ENCODE data around the gene DLG2.

DLG2 gene

DNA sequence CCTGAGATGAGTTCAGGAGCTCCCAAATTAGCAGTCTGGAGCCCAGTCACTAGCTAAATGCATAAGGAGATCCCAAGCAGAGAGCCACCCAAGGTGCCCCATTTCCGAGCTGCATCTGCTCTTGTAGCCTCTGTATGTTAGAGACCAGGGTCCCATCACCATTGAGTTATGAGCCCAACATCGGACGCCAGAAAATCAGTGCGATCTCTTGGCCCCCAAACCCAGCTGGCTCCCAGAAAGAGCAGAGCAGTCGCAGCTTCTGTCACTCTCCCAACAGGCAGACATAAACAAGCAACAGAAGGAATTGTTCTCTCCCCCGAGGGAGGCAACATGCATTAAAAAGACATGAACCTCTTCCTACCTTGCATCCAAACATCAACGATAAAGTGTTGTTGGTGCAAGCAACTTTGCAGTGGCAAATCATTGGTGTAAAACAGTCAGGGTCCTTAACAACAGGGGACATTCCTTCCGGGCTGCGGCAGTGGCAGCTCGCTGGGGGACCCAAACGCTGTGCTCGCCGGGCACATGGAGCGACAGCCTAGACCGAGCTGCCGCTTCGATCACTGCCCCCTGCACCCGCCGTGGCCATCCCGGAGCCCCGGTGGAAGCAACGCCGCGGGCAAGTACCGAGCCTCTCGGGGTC lies 907.1 kb downstream of the DLG2 start:
- DNase-seq: peak; percentile 16

DNA sequence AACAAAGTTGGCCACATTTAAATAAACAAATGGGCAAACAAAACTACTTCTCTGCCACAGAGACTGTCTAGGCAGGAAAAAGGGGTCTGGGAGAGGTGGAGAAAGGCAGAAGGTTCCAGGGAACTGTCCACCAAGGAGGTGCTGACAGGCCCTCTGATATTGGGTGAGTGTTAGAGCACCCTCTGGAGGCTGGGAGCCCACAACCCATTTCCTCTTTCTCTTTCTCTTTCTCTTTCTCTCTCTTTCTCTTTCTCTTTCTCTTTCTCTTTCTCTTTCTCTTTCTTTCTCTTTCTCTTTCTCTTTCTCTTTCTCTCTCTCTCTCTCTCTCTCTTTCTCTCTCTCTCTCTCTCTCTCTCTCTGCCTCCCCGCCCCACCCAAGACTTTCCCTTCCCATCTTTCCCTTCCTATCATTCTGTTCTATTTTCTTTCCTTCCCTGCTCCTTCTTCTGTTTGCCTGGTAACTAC lies 912.8 kb downstream of the DLG2 start:
- peak; percentile 43 for DNase-seq

DNA sequence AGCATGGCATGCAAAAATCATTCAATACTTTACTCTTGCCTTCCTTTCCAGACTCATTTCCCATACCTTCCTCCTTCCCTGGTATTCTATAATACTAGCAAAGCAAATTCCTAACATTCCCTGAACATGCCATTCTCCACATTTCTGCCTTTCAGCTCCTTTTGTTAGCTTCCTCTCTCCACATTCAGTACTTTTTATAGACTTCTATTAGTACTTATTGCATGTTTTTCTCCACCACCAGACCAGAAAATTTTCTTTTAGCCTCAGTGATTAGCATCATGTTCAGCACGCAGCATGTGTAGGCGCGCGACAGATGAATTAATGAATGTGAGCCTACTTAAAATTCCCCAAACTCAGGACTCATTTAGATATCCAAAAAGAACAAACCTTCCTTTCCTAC lies 935.3 kb downstream of the DLG2 start:
- no peak for DNase-seq

DNA sequence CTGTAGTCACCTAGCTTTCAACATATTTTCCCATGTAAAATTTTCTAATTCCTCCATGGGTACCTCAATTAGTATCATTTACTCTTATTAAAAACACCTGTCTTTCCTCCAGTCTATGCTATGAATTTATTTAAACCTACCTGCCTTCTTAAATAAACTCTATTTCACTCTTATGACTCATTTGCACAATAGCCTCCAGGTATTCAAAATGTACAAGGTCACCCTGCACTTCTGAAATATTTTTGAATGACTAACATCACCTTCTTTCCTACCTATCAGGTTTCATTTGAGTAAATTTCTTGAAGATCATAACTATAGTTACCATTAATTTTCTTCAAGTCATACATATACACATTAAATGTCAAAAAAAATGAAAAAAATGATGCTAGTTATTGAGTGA lies 939.7 kb downstream of the DLG2 start:
- no peak for DNase-seq

DNA sequence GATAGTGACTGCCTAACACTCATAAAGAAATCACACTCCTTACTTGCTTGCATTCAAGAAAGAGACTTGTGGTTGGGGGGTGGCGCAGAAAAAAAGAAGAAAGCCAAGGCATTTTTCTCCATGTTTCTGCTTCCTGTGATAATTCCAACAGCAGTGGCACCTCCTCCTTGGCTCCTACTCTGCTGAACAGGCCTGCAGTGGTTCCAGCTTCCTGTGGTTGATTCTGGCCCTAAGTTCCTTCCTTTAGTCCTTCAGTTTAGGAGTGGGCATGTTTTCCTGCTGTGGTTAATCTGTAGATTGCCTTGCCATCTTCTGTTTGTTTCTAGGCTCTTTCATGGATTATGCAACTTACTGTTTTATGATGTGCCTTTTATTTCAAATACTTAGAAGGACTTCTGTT lies 940.4 kb downstream of the DLG2 start:
- DNase-seq: no peak

DNA sequence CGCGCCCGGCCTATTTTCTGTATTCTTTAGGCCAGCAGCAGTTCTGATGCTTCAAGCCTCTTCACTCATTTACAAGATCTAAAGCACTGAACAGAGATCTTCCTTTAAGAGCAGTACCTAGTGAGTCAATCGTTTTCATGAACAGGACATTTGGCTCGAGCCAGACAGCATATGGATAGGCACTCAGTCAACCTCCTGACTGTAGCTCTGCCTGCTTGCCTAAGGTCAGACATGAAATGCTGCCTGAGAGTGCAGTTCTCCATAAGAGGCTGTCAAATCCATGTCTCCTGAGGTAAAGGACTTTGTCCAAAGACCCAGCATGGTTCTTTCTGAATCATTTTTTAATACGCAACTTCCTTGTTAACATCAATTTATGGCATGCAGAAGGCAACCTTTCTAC lies 941.2 kb downstream of the DLG2 start:
- no peak for DNase-seq

DNA sequence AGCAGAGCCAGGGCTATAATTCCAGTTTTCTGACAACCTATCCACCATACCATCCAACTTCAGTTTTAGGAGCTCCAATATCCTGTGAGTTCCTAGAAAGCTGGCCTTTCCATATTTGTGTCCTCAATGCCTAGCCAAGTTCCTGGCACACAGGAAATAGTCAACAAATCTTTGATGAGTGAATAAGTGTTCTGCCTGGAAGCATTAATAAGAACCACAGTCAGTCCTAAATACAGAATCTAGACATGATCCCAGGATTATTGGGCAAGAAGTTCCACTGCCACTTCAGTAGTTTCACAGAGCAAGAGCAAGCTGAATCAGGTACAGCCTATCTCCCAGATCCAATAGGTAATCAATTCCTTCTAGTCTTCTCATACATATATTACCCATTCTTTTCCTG lies 942.0 kb downstream of the DLG2 start:
- no peak for DNase-seq

DNA sequence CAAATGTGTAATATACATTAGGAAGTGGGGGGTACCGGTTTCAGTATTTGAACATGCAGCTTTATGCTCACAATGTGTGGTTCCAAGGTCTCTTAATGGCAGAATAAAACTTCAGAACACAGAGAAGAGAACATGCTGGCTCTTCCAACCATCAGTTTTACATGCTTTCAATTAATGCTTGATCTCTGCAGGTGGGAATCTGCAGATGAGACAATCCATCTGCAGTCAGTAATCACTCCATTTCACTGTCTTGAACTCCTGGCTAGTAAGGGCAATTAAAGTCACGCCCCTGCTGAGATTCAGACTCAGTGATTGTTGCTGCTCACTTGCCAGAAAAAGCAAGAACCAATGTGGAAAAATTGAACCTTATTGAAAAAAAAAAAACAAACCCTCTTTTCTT lies 945.7 kb downstream of the DLG2 start:
- DNase-seq: peak; percentile 21

DNA sequence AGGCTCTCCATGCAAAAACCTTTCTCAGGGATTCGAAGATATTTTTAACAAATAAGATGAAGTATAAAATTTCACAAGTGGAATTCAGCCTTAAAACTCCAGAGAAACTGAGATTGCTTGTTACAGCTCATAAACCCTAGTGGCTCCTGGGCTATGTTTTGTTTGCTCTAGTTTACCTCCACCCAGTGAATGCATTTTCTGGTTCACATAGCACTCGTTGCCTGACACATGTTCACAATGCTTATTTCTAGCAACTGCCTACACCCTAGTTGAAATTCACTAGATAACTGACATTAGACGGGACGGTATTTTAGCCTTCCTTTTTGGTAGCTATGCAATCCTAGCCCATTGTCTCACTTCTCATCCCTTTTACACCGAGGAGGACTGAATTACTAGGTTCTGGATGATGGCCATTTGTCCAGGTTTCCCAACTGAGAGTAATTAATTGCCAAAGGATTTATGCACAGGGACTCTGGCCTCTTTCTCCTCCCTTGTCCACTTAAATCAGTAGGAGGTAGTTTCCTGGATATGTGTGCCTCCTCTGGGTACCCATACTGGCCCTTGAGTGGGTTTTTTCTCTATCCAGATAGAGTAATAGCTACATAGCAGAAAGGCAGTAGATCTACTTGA lies 951.6 kb downstream of the DLG2 start:
- peak; percentile 8 for DNase-seq

DNA sequence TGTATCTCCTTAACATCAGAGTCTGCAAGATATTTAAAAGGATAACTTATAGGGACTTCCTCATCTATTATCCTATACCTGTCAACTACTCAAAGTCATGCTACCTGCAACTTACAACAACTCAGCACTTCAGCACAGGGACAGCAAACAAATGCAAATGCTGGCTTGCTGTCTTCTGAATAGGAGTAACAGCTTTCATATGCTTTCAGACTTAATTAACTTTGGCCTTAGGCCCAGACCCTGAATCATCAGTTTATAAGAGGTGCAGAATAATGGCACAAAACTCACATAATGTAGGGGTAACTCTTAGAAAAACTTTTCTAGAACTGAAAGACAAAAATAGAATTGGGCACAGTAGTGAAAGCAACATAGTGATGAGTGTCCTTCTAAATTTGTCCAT lies 953.4 kb downstream of the DLG2 start:
- DNase-seq: peak; percentile 61

DNA sequence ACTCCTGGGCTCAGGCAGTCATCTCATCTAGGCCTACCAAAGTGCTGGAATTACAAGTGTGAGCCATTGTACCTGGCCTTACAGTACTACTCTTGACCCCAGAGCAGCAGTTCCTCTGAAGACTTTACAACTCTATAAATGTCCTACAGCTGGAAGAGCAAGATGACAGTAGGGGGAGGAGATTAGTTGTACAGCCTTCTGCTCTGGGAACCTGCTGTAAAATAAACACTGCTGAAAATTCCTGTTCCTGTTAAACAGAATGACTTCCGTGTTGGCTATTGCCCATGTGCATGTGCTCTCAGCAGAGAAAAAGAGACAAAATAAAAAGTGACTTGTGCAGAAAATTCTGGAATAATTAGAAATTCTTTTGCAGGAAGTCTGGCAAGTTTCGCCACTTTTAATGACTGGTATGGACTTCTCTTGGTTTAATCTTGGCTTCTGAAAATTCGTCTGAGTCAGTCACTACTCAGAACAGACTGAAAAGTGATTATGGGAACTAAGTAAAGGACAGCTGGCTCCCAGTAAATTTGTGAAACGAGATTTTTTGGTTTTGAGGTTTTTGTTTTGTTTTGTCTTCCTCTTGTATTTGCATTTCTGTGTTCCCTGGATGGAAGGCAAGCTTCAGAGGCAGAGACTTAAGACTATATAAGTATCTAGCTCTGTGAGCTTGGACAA lies 955.7 kb downstream of the DLG2 start:
- DNase-seq: no peak

DNA sequence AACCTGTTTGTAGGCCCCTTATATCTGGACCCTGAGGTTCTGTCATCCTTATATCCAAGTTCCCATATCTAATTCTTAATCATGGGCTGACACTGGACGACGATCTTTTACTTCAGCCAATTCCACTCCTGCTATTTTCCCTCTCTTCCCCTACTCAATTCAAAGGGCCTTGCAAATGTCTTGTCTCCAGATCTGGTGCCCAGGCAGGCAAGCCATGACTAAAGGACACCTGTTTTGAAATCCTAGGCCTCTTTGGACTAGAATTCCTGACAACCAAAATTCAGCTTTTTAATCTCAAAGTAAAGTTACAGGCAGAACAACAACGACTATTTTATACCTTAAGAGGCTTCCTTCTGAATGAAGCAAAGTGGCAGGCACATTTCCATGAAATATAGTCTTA lies 963.4 kb downstream of the DLG2 start:
- no peak for DNase-seq

DNA sequence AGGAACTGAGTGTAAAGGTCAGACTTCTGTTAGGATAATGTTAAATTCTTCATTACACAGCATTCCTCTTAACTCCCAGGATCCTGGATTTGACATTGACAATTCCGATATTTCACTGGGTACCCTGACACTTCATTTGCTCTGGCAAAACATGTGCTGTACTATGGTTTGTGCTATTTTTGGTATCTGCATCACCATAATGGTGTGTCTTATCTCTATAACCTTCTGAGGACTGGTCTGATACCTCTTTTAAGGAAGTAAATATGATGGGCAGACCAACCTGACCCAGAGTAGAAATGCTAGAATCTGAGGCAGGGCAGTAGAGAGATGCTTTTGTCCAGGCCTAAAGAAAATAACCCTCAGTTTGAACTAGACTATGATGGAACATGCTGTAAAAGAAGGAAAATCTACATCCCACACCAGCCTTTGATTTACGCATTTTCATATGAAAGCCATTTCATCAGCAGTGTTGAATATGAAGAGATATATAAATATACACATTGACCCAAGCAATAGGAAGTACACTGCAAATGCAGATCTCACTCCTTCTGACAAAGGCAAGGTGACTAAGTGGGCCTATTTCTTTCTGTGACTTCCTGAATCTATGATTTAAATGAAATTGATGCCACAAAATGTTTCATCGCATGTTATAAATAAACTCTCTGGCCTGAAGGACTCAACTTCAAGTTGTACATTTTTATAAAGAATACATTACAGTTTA lies 966.7 kb downstream of the DLG2 start:
- DNase-seq: no peak

DNA sequence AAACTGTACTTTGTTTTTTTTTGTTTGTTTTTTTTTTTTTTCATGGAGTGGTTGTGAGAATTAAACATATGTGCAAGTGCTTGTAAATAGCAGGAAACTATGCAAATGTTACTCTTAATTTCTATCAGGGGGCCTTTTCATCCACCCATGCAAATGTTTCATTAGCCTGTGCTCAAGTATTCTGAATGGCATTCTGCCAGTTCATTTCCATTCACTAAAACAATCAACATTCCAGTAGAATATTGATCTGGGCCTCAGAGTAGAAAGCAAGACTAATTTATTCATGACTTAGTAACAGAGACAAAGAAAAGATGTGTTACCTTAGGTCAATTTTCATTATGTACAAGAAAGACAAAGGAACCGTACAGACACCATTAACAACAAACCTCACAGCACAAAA lies 971.4 kb downstream of the DLG2 start:
- DNase-seq: no peak

DNA sequence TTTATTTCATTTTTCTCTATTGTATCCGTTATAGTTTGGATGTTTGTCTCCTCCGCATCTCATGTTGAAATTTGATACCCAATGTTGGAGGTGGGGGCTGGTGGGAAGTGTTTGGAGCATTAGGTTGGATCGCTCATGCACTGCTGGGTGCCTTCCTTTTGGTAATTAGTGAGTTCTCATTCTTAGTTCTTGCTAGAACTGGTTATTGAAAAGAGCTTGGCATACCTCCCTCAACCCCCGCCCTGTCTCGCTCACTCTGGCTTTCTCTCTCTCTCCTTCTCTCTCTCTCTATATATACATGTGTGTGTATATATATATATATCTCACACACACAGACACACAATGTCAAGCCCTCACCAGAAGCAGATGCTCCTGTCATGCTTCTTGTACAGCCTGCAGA lies 978.7 kb downstream of the DLG2 start:
- peak; percentile 20 for DNase-seq

DNA sequence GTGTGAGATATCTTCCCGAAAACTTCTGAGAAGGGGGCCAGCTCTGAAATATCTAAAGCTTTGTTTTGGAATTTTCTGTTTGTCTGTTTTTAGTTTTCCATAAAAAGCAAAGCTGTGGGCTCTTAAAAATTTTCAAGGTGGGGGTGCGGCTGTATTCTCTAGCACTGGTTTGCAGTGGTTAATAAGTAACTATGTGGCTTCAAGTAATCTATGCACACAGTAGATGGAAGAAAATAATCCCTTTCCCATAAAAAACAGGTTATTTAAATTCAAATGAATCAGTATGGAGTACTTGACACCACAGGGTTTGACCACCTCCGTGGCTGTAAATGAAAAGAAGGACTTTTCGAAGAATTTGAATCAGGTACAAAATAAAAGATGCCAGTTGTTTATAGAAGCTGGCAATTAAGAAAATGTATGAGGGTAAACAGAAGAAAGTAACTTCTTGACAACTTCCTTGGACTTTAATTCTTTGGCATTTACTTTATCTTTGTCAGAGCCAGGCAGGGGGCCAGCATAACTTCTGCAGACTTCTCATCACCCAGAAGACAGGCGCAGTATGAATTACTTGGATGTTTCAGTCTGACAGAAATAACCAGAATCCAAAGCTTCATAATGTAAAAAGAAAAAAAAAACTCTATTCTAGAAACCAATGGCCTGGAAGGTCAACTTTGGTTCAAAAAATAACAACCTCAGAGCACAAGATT lies 981.0 kb downstream of the DLG2 start:
- DNase-seq: no peak

DNA sequence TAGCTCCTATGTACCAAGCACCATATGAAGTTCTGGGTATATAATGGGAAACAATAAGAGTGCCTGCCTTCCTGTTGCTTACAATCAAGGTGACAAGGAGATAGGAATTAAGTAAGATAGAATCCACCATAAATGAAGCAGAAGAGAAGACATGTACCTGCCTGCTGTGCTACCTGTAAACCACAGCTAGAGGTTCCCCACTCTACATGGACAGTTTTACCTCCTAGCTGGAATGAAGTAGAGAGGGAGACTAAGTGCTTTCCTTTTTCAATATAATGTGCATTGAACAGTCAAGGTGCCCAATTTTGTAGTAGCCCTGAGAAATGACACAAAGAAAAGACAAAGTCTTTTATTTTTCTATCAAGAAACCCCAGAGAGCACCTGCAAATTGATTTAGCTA lies 984.6 kb downstream of the DLG2 start:
- DNase-seq: no peak

DNA sequence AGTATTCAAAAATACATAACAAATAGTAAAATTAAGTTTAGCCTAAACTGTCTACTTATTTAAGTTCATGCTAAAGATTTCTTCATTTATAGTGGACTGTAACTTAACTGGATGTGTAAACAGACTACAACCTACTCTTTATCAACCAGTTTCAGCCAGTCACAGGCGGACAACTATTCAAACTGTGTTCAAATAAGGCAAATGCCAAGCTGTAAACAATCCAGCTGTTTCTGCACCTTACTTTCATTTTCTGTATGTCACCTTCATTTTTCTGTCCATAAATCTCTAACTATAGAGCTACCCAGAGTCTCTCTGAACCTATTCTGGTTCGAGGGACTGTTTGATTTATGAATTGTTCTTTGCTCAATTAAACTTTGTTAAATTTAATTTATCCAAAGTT lies 992.8 kb downstream of the DLG2 start:
- DNase-seq: no peak

DNA sequence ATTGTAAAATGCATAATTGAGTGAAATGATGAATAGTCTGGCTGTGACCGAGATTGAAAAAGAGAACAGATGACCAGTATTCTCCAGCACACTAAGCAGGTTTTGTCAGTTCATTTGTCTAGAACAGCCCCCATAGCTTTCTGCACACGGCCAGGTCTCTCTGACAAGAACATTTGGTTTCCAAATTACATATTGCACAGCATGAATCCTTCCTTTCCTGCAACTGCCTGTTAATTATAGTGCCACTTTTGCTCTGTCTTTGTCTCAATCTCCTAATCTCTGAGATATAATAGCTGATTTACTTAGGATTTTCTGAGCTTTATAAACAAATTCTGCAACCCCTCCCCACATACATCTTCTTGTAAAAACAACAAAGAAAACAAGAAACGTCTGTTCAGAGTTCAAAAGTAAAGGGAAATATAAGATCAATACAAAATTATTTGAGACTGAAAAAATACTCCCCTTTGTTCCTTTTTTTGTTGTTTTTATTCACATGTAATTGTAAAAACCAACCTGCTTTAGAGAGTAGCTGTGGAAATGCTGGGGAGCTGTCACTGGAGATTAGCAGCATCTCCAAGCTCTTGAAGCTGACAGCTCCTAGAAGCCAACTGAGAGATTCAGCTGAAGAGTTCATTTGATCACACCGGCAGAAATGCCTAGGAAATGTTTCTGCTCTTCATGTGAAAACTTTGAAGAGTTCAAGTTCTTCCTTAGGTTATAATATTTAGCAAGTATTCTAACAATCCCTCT lies 998.1 kb downstream of the DLG2 start:
- DNase-seq: peak; percentile 72

DNA sequence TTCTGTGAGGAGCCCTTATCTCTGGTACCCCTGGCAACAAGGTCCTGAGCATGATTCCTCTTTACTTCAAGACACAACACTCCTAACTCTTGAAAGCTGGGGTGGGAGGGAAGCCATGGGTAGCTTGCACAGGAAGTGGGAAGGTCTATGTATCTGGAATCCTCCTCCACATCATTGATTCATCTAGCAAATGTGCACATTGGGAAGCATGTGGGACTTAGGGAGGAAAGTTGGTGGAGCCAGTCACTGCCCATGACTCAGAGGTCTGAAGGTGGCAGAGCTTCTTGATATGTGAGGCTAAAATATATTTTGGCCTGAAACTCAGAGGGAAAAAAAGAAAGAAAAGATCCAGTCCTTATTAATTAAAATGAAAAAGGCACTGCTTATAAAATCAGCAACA lies 1000.9 kb downstream of the DLG2 start:
- DNase-seq: no peak

DNA sequence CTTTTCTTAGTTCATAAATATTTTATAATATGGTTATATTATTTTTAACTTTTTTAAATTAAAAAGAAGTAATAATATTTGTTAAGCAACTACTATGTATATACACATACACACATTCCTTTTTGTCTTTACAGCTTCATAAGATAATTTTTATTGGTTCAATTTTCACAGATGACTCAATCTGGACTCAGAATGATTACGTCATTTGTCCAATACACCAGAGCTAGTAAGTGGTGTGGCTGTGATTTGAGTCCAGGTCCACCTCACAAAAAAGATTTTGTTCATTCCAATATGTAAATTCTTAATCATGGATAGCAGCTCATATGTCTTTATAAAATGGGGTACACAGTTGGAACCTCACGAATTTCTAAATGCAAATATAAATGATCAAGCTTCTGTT lies 1014.5 kb downstream of the DLG2 start:
- no peak for DNase-seq

DNA sequence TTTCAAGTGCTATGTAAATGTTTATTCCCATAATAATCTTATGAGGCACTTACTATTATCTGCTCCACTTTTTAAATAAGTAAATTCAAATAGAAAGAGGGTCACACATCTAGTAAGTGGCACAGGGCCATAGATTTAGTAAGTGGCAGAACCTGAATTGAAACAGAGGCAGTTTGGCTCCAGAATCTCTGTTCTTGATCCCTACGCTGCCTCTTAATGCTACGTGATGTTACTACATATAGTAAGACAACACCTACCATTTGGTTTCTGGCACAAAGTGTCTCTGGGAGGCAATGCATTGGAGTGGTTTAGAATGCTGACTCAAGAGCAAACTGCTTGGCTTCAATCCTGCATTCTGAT lies 1018.3 kb downstream of the DLG2 start:
- DNase-seq: no peak
